ENCODE data around the gene IL17B. TPM values are rescaled to one million over a fixed set of nuclear protein-coding genes. Genes with fewer than 3 reads are reported as not detected.

Gene IL17B
- total and polyA plus RNA-seq, 2 donors (not counting 3 experiments of a cell fraction or from before 2014, with no cell fraction given) = not detected

- Histone ChIP-seq H3K36me3 (ENCODE audit: control insufficient read depth in 2 of 2, extremely low read depth in 1 of 2, insufficient read depth in 2 of 2, low read length in 2 of 2) (no peaks in the 10 kb centered on the region), H3K4me3 (replicated peaks in 1 of 3; ENCODE audit: insufficient read depth in 1 of 3, low read depth in 1 of 3, low read length in 3 of 3) (no peak overlapping the region), H3K4me2 (ENCODE audit: insufficient read depth, low read length) (no peak overlapping the region), H3K27me3 (ENCODE audit: control insufficient read depth in 2 of 2, insufficient read depth in 2 of 2, low read length in 2 of 2) (peaks cover 0 to 1% of the 10 kb centered on the region in 2 experiments), H3K79me2 (ENCODE audit: control insufficient read depth, insufficient read depth, low read length) (no peaks in the 10 kb centered on the region), H3K27ac (ENCODE audit: insufficient read depth, low read depth, low read length) (no peak overlapping the region), H3K4me1 (ENCODE audit: control insufficient read depth, extremely low read depth, insufficient read depth, low read length) (no peaks in the 10 kb centered on the region), H3K9ac (replicated peaks; ENCODE audit: extremely low read depth, insufficient read depth, low read length) (no peak overlapping the region), H2AFZ (ENCODE audit: low read depth, low read length) (no peak overlapping the region), H4K20me1 (replicated peaks; ENCODE audit: control insufficient read depth, extremely low read depth, insufficient read depth, low read length) (no peaks in the 10 kb centered on the region), H3K9me1 (replicated peaks; ENCODE audit: control insufficient read depth, extremely low read depth, insufficient read depth, low read length) (no peaks in the 10 kb centered on the region), H3K9me3 (replicated peaks; ENCODE audit: control insufficient read depth, insufficient read depth, low read length) (no peaks in the 10 kb centered on the region)
- ChIA-PET CTCF (interaction anchor here (1.5 to 1.8 kb wide), 2 partner anchors 24 to 38 kb away, joined by 4 to 5 read pairs; no protein-coding TSS in a partner anchor), POLR2A (interaction anchor here (0.5 kb wide), 1 partner anchor 819 kb away, joined by 3 read pairs; no protein-coding TSS in a partner anchor)
- intact Hi-C loops (cut with micrococcal nuclease) (no loop called here), dilution Hi-C loops (cut with MboI; ENCODE audit: extremely low pct_ligation_motif_present, low sequenced_read_pairs) (no loop called here)
- DNase-seq (ENCODE audit: low read depth, low spot score) (no peak), FAIRE-seq (no peak)
- no TSS peak for BruUV-seq (replicated peaks)
- TF ChIP-seq CTCF (IDR thresholded peaks at IDR 0.05; ENCODE audit: extremely low read depth in 1 of 2, insufficient read depth in 1 of 2, low read depth in 1 of 2, low read length in 2 of 2) (no peak), GATA2 (IDR thresholded peaks at IDR 0.05; ENCODE audit: insufficient read depth, insufficient read length, low read depth, low read length) (no peak), MYC (IDR thresholded peaks at IDR 0.05; ENCODE audit: low read depth, low read length) (no peak), POLR2A (IDR thresholded peaks at IDR 0.05; ENCODE audit: low read depth, low read length) (no peak)
- TF ChIP-seq, protein P1, sequence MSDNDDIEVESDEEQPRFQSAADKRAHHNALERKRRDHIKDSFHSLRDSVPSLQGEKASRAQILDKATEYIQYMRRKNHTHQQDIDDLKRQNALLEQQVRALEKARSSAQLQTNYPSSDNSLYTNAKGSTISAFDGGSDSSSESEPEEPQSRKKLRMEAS (IDR thresholded peaks at IDR 0.05; ENCODE audit: insufficient read depth, insufficient read length) = no peak
Observed at GRCh38 chr5:149405550-149406202, 26.6 kb upstream of the IL17B start.

All from endothelial cell of umbilical vein (primary cell).